Neuronal stem cell (in vitro differentiated cells): ENCODE measurements around the gene CUBN. TPM values are rescaled to one million over a fixed set of nuclear protein-coding genes. Genes with fewer than 3 reads are reported as not detected.

Experiments used
- DNase-seq: peaks from one replicate; pipeline ENCODE4 v3.0.0-alpha.2; 2013; ENCODE audit warnings: low spot score
- H2AFZ ChIP-seq: one replicate; pipeline ENCODE4 v1.6.1; 2013; ENCODE audit warnings: mild to moderate bottlenecking, low read length, inconsistent platforms
- H2AK5ac ChIP-seq: 2 replicates; pipeline ENCODE4 v1.6.1; 2013; ENCODE audit warnings: low read depth, mild to moderate bottlenecking, inconsistent platforms, low read length, moderate library complexity, mixed read lengths
- H2BK120ac ChIP-seq: 2 replicates; pipeline ENCODE4 v1.6.1; 2013; ENCODE audit warnings: low read depth, mild to moderate bottlenecking, inconsistent platforms, low read length, moderate library complexity, mixed read lengths
- H2BK12ac ChIP-seq: one replicate; pipeline ENCODE4 v1.6.1; 2013; ENCODE audit warnings: low read length, inconsistent platforms
- H2BK15ac ChIP-seq: 2 replicates; pipeline ENCODE4 v1.6.1; 2013; ENCODE audit warnings: mild to moderate bottlenecking, low read length, inconsistent platforms, mixed read lengths
- H2BK5ac ChIP-seq: one replicate; pipeline ENCODE4 v1.6.1; 2013; ENCODE audit warnings: inconsistent platforms, mild to moderate bottlenecking, low read length, moderate library complexity
- H3K14ac ChIP-seq: one replicate; pipeline ENCODE4 v1.6.1; 2013; ENCODE audit warnings: low read length, inconsistent platforms
- H3K18ac ChIP-seq: 2 replicates; pipeline ENCODE4 v1.6.1; 2013; ENCODE audit warnings: low read length, inconsistent platforms
- H3K23ac ChIP-seq: 2 replicates; pipeline ENCODE4 v1.6.1; 2013; ENCODE audit warnings: low read depth, mild to moderate bottlenecking, mixed read lengths, low read length, inconsistent platforms; ENCODE audit not compliant: poor library complexity
- H3K27ac ChIP-seq: replicated peaks from 3 replicates; pipeline ENCODE4 v1.5.1; 2013; ENCODE audit warnings: low read length, inconsistent platforms
- H3K27me3 ChIP-seq, 3 experiments: 2 replicates each; pipeline ENCODE4 v1.6.1; 2013; ENCODE audit warnings: low read length in 3 of 3, mild to moderate bottlenecking in 2 of 3, inconsistent platforms in 1 of 3, low read depth in 1 of 3, mixed read lengths in 1 of 3, moderate library complexity in 1 of 3; ENCODE audit not compliant: control insufficient read depth in 3 of 3, insufficient read depth in 3 of 3
- H3K36me3 ChIP-seq, 2 donors: replicated peaks in 1 of 2; 2 replicates each; pipeline ENCODE4 v1.6.1; 2013; ENCODE audit warnings: low read length in 2 of 2; ENCODE audit not compliant: control insufficient read depth in 2 of 2, insufficient read depth in 2 of 2
- H3K4ac ChIP-seq: 2 replicates; pipeline ENCODE4 v1.6.1; 2013; ENCODE audit warnings: inconsistent platforms, mild to moderate bottlenecking, low read length, moderate library complexity
- H3K4me1 ChIP-seq, 2 donors: 1 replicate in 1 of 2; 2 replicates in 1 of 2; pipeline ENCODE4 v1.6.1; 2013; ENCODE audit warnings: low read length in 2 of 2, low read depth in 1 of 2; ENCODE audit not compliant: control insufficient read depth in 2 of 2, insufficient read depth in 1 of 2
- H3K4me2 ChIP-seq: one replicate; pipeline ENCODE4 v1.6.1; 2013; ENCODE audit warnings: mild to moderate bottlenecking, low read length, inconsistent platforms; ENCODE audit not compliant: insufficient read depth, poor library complexity, severe bottlenecking
- H3K4me3 ChIP-seq, 2 donors: 2 replicates each; pipeline ENCODE4 v1.5.1; 2013; ENCODE audit warnings: low read length in 2 of 2, mild to moderate bottlenecking in 2 of 2, inconsistent platforms in 1 of 2, moderate library complexity in 1 of 2
- H3K79me1 ChIP-seq: one replicate; pipeline ENCODE4 v1.6.1; 2013; ENCODE audit warnings: low read depth, mild to moderate bottlenecking, inconsistent platforms, low read length, moderate library complexity
- H3K9ac ChIP-seq: one replicate; pipeline ENCODE4 v1.6.1; 2013; ENCODE audit warnings: mild to moderate bottlenecking, low read depth, low read length, inconsistent platforms; ENCODE audit not compliant: poor library complexity
- H3K9me3 ChIP-seq, 2 donors: replicated peaks in 1 of 2; 2 replicates each; pipeline versions ENCODE3 to v1.6.1; 2013; ENCODE audit warnings: low read length in 2 of 2, mild to moderate bottlenecking in 2 of 2, inconsistent platforms in 1 of 2, low read depth in 1 of 2, mixed read lengths in 1 of 2, moderate library complexity in 1 of 2; ENCODE audit not compliant: control insufficient read depth in 2 of 2, insufficient read depth in 1 of 2
- H4K8ac ChIP-seq: one replicate; pipeline ENCODE4 v1.6.1; 2013; ENCODE audit warnings: low read depth, mild to moderate bottlenecking, inconsistent platforms, low read length, moderate library complexity
- H4K91ac ChIP-seq: one replicate; pipeline ENCODE4 v1.6.1; 2013; ENCODE audit warnings: low read length, low read depth, mild to moderate bottlenecking, inconsistent platforms; ENCODE audit not compliant: poor library complexity
- WGBS, 2 donors: extraction: QIAGEN DNeasy Blood & Tissue Kit; methylation state at CpG; one replicate each; pipeline ENCODE4 v1.1.7; 2013; ENCODE audit warnings: missing lambda C conversion rate in 2 of 2, mixed read lengths in 1 of 2; ENCODE audit not compliant: insufficient read length in 2 of 2, insufficient replicate concordance in 1 of 2; ENCODE audit errors: extremely low coverage in 2 of 2; 5-methylcytosine and 5-hydroxymethylcytosine counted together
- polyA plus RNA-seq, 2 experiments: library from polyadenylated mRNA; stranded (reverse); fragments of 200-250 nt; gene quantifications; one replicate each; pipeline ENCODE4 v1.2.3, GENCODE V29; 2013

The CUBN gene
- 0.40 TPM for polyA plus RNA-seq (2013, experiment 1 of 2)
- polyA plus RNA-seq (2013, experiment 2 of 2): 0.35 TPM

GRCh38 chr10:17129741-17130140 is at the start of gene CUBN:
Gene CUBN (minus strand): TSS chr10:17129811. CDS start chr10:17129765, 46 bp downstream.
- H4K8ac ChIP-seq: no peak within 1 kb of the TSS
- no peak within 1 kb of the TSS for H3K4ac ChIP-seq
- H2AFZ ChIP-seq: no peak within 1 kb of the TSS
- H2BK5ac ChIP-seq: no peak within 1 kb of the TSS
- H3K14ac ChIP-seq: no peak within 1 kb of the TSS
- no peak within 1 kb of the TSS for H3K18ac ChIP-seq
- H3K23ac ChIP-seq: no peak within 1 kb of the TSS
- H2BK15ac ChIP-seq: no peak within 1 kb of the TSS
- no peak within 1 kb of the TSS for H2BK120ac ChIP-seq
- no peak within 1 kb of the TSS for H4K91ac ChIP-seq
- H2AK5ac ChIP-seq: no peak within 1 kb of the TSS
- no peak within 1 kb of the TSS for H3K4me3 ChIP-seq
- H3K79me1 ChIP-seq: no peaks in the 10 kb centered on the region
- peaks cover 0 to 2% of the 10 kb centered on the region in 2 donors for H3K9me3 ChIP-seq
- WGBS, 2 donors: no CpG with 5 or more reads among the region's 1 CpG
- H3K36me3 ChIP-seq: no peaks in the 10 kb centered on the region
- DNase-seq: no peak
- no peaks in the 10 kb centered on the region for H3K27me3 ChIP-seq
- no peak within 1 kb of the TSS for H3K9ac ChIP-seq
- H2BK12ac ChIP-seq: no peak within 1 kb of the TSS
- H3K27ac ChIP-seq: no peak within 1 kb of the TSS
- H3K4me2 ChIP-seq: no peak within 1 kb of the TSS
- peaks cover 3 to 19% of the 10 kb centered on the region in 2 donors for H3K4me1 ChIP-seq

GRCh38 chr10:17179002-17179401 is 49.4 kb upstream of the CUBN start:
- Histone ChIP-seq H3K27ac (no peak overlapping the region), H3K4ac (no peak overlapping the region), H2BK120ac (no peak overlapping the region), H3K36me3 (no peaks in the 10 kb centered on the region), H3K4me2 (no peak overlapping the region), H2BK12ac (no peak overlapping the region), H4K8ac (no peak overlapping the region), H3K4me1 (peaks cover 3 to 6% of the 10 kb centered on the region in 2 donors), H3K9ac (no peak overlapping the region), H2AFZ (no peak overlapping the region), H3K27me3 (no peaks in the 10 kb centered on the region), H3K4me3 (no peak overlapping the region), H3K14ac (no peak overlapping the region), H2AK5ac (no peak overlapping the region), H4K91ac (no peak overlapping the region), H3K9me3 (no peaks in the 10 kb centered on the region), H2BK15ac (no peak overlapping the region), H3K79me1 (no peaks in the 10 kb centered on the region), H2BK5ac (no peak overlapping the region), H3K23ac (no peak overlapping the region), H3K18ac (no peak overlapping the region)
- no CpG with 5 or more reads among the region's 3 CpGs for WGBS, 2 donors
- no peak for DNase-seq

DNA sequence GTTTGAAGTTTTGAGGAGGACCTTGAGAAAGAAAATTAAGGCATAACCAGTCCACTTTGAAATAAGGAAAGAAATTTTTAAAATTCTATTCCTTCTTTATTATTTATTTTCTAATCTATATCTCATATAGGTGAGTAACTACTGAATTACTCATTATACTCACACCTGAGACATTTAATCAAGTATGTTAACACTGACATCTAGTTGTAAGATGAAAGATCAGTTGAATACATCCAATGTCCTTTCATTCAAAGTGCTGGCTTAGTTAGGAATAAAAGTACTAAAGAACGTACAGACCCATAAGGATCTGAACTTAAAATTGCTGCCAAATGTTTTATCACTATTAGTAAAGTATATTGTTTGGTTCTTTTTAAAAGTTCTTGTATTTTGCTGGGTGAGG is 48.4 kb upstream of the CUBN start:
- Histone ChIP-seq H3K36me3 (peaks cover 0 to 5% of the 10 kb centered on the region in 2 donors), H3K27ac (no peak overlapping the region), H2BK15ac (no peak overlapping the region), H3K4me1 (peaks cover 3 to 6% of the 10 kb centered on the region in 2 donors), H2AFZ (no peak overlapping the region), H3K14ac (no peak overlapping the region), H3K4ac (no peak overlapping the region), H4K8ac (no peak overlapping the region), H2AK5ac (no peak overlapping the region), H3K27me3 (no peaks in the 10 kb centered on the region), H3K23ac (no peak overlapping the region), H3K9ac (no peak overlapping the region), H3K4me3 (no peak overlapping the region), H3K4me2 (no peak overlapping the region), H3K18ac (no peak overlapping the region), H2BK120ac (no peak overlapping the region), H3K79me1 (no peaks in the 10 kb centered on the region), H2BK5ac (no peak overlapping the region), H2BK12ac (no peak overlapping the region), H4K91ac (no peak overlapping the region), H3K9me3 (no peaks in the 10 kb centered on the region)
- no CpG with 5 or more reads among the region's 1 CpG for WGBS, 2 donors
- no peak for DNase-seq

GRCh38 chr10:17177014-17177413 is 47.4 kb upstream of the CUBN start:
- no peak overlapping the region for H2BK12ac ChIP-seq
- H3K27ac ChIP-seq: no peak overlapping the region
- no peak overlapping the region for H3K18ac ChIP-seq
- H4K91ac ChIP-seq: no peak overlapping the region
- H3K4me1 ChIP-seq: peaks cover 3 to 6% of the 10 kb centered on the region in 2 donors
- no peak overlapping the region for H2BK5ac ChIP-seq
- WGBS, 2 donors: no CpG with 5 or more reads among the region's 1 CpG
- H3K9me3 ChIP-seq: no peaks in the 10 kb centered on the region
- H2AK5ac ChIP-seq: no peak overlapping the region
- H3K4ac ChIP-seq: no peak overlapping the region
- peaks cover 0 to 6% of the 10 kb centered on the region in 2 donors for H3K36me3 ChIP-seq
- H3K14ac ChIP-seq: no peak overlapping the region
- H2AFZ ChIP-seq: no peak overlapping the region
- no peak overlapping the region for H2BK15ac ChIP-seq
- H3K4me2 ChIP-seq: no peak overlapping the region
- H3K9ac ChIP-seq: no peak overlapping the region
- no peak overlapping the region for H2BK120ac ChIP-seq
- H3K79me1 ChIP-seq: no peaks in the 10 kb centered on the region
- H3K4me3 ChIP-seq: no peak overlapping the region
- H3K27me3 ChIP-seq: no peaks in the 10 kb centered on the region
- H4K8ac ChIP-seq: no peak overlapping the region
- H3K23ac ChIP-seq: no peak overlapping the region
- no peak for DNase-seq
